Stimulated activated CD4-positive, alpha-beta T cell treated with anti-CD3 and anti-CD28 coated beads, Interleukin-4, amount 100 ng/mL, for 1 hour (primary cell): ENCODE data around the gene EEF1A1.
"Not testable (repeated sequence)": the region's sequence is repeated elsewhere in the genome, so short reads cannot be mapped to it uniquely, and the experiment has no call there.

Source experiments
- DNase-seq: peaks from one replicate; pipeline ENCODE4 v3.0.0-alpha.2; 2020

EEF1A1 gene

DNA sequence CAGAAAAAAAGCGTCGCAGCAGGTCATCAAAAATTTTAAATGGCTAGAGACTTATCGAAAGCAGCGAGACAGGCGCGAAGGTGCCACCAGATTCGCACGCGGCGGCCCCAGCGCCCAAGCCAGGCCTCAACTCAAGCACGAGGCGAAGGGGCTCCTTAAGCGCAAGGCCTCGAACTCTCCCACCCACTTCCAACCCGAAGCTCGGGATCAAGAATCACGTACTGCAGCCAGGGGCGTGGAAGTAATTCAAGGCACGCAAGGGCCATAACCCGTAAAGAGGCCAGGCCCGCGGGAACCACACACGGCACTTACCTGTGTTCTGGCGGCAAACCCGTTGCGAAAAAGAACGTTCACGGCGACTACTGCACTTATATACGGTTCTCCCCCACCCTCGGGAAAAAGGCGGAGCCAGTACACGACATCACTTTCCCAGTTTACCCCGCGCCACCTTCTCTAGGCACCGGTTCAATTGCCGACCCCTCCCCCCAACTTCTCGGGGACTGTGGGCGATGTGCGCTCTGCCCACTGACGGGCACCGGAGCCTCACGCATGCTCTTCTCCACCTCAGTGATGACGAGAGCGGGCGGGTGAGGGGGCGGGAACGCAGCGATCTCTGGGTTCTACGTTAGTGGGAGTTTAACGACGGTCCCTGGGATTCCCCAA, at the start of gene EEF1A1:
Gene EEF1A1, minus strand, starts transcription at position 345 of the 663 bp plus-strand sequence. CDS start 1,006 bp downstream, outside the sequence.
- DNase-seq: peak; percentile 100

DNA sequence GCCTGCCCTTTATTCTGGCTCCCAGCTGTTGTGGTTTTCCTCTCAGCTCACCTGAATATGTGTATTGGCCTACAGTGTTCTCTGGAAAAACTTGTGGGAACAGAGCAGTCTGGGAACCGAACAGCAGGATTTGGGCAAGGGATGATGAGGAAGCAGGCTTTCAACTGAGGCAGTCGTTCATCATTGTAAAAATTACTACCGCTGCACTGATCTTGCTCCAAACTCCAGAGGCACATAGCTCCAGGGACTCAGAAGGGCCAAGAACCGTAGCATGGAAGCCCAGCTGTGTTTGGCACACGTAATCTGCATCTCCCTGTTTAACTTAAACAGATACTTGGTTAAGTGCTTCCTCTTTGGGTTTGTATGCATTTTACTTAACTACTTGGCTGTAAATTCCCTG, 48.3 kb upstream of the EEF1A1 start:
- DNase-seq: no peak

- no peak for DNase-seq
These were observed 46.2 kb upstream of the EEF1A1 start for GRCh38 chr6:73566954-73567591.

DNA sequence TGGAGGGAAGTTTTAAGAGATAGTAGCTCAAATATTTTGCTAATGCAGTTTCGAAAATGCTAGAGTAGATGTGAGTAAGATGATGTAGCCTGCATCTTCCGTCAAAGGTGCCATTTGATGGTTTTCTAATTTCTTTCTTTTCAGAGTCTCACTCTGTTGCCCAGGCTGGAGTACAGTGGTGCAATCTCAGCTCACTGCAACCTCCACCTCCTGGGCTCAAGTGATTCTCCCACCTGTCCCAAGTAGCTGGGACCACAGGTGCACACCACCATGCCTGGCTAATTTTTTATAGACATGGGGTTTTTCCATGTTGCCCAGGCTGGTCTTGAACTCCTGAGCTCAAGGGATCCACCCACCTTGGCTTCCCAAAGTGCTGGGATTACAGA, 45.6 kb upstream of the EEF1A1 start:
- DNase-seq: not testable (repeated sequence)

- no peak for DNase-seq
These were observed 45.1 kb upstream of the EEF1A1 start for GRCh38 chr6:73565767-73566485.

GRCh38 chr6:73564578-73565345, 43.9 kb upstream of the EEF1A1 start:
- DNase-seq: no peak

- DNase-seq: no peak
These were observed 41.7 kb upstream of the EEF1A1 start for GRCh38 chr6:73562558-73562957.

DNA sequence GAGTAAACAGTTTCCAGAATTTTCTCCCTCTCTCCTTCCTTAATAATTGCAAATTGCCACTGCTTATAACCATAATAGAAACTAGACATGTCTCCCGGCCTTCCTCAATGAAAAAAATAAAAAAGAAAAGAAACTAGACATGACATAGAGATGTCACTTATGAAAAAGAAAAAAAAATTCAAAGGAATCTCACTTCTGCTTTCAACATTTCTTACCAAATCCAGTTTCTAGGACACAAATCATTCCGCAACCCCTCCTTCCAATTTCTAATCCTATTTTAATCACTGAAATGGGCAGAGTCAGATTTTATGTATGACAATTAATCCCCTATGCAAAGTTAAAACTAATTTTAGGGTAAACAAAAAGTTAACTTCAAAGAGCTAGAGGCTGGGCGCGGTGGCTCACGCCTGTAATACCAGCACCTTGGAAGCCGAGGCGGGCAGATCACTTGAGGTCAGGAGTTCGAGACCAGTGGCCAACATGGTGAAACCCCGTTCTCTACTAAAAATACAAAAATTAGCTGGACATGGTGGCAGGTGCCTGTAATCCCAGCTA, 40.1 kb upstream of the EEF1A1 start:
- no peak for DNase-seq

- DNase-seq: no peak
These were observed 39.4 kb upstream of the EEF1A1 start for GRCh38 chr6:73560182-73560732.

GRCh38 chr6:73559399-73559794, 38.6 kb upstream of the EEF1A1 start:
- not testable (repeated sequence) for DNase-seq

- DNase-seq: no peak
These were observed 38.0 kb upstream of the EEF1A1 start for GRCh38 chr6:73558624-73559398.

- no peak for DNase-seq
These were observed 36.0 kb upstream of the EEF1A1 start for GRCh38 chr6:73556836-73557235.

GRCh38 chr6:73555380-73555949, 34.6 kb upstream of the EEF1A1 start:
- not testable (repeated sequence) for DNase-seq

GRCh38 chr6:73551115-73551514, 30.3 kb upstream of the EEF1A1 start:
- not testable (repeated sequence) for DNase-seq

- no peak for DNase-seq
These were observed 27.9 kb upstream of the EEF1A1 start for GRCh38 chr6:73548458-73549446.

- DNase-seq: no peak
These were observed 26.2 kb upstream of the EEF1A1 start for GRCh38 chr6:73547036-73547435.

- no peak for DNase-seq
These were observed 22.1 kb upstream of the EEF1A1 start for GRCh38 chr6:73542891-73543290.

GRCh38 chr6:73542481-73542880, 21.6 kb upstream of the EEF1A1 start:
- DNase-seq: not testable (repeated sequence)

- DNase-seq: no peak
These were observed 17.4 kb upstream of the EEF1A1 start for GRCh38 chr6:73538116-73538779.

GRCh38 chr6:73537677-73538076, 16.8 kb upstream of the EEF1A1 start:
- no peak for DNase-seq
